Liver (tissue), 9 donors: ENCODE results near the gene MSMP. TPM values are rescaled to one million over a fixed set of nuclear protein-coding genes. Genes with fewer than 3 reads are reported as not detected.

ENCODE experiments used
- DNase-seq: peaks from one replicate; pipeline ENCODE4 v3.0.0-alpha.2; 2017; ENCODE audit warnings: low spot score
- H3K27ac ChIP-seq, 2 donors: one replicate each; pipeline ENCODE4 v1.7.0; 2013; ENCODE audit warnings: inconsistent platforms in 2 of 2, low read length in 2 of 2, control low read depth in 1 of 2, low read depth in 1 of 2, mild to moderate bottlenecking in 1 of 2
- H3K27me3 ChIP-seq, 4 donors: one replicate each; pipeline versions ENCODE4 v1.6.1 to v1.7.0; 2013; ENCODE audit warnings: low read length in 3 of 4, inconsistent platforms in 1 of 4, mild to moderate bottlenecking in 1 of 4, moderate library complexity in 1 of 4; ENCODE audit not compliant: control insufficient read depth in 4 of 4, insufficient read depth in 4 of 4
- H3K36me3 ChIP-seq, 4 donors: one replicate each; pipeline versions ENCODE4 v1.6.1 to v1.7.0; 2013; ENCODE audit warnings: low read length in 3 of 4, mild to moderate bottlenecking in 3 of 4, low read depth in 1 of 4, moderate library complexity in 1 of 4; ENCODE audit not compliant: control insufficient read depth in 4 of 4, insufficient read depth in 3 of 4
- H3K4me1 ChIP-seq, 4 donors: one replicate each; pipeline versions ENCODE4 v1.6.1 to v1.7.0; 2013; ENCODE audit warnings: low read length in 3 of 4, mild to moderate bottlenecking in 3 of 4, moderate library complexity in 1 of 4; ENCODE audit not compliant: control insufficient read depth in 4 of 4, insufficient read depth in 4 of 4
- H3K4me3 ChIP-seq, 3 donors: one replicate each; pipeline versions ENCODE4 v1.6.1 to v1.7.0; 2013; ENCODE audit warnings: low read length in 3 of 3, control low read depth in 1 of 3, low read depth in 1 of 3, mild to moderate bottlenecking in 1 of 3
- H3K9ac ChIP-seq, 2 donors: one replicate each; pipeline ENCODE4 v1.7.0; 2013; ENCODE audit warnings: low read length in 2 of 2, mild to moderate bottlenecking in 2 of 2, moderate library complexity in 2 of 2, control low read depth in 1 of 2, low read depth in 1 of 2
- H3K9me3 ChIP-seq, 4 donors: one replicate each; pipeline versions ENCODE4 v1.6.1 to v1.7.0; 2013; ENCODE audit warnings: low read length in 3 of 4; ENCODE audit not compliant: control insufficient read depth in 4 of 4
- CTCF ChIP-seq: fragments of 150-350 bp; IDR thresholded peaks from 2 replicates; pipeline ENCODE4 v1.5.1; 2017; ENCODE audit warnings: improper control_type of control experiment, low read depth, low read length; ENCODE audit not compliant: missing input control
- EGR1 ChIP-seq, 2 donors: IDR thresholded peaks; 2 replicates each; pipeline ENCODE4 v1.6.1; 2016 to 2018; ENCODE audit warnings: antibody characterized with exemption in 2 of 2, low read depth in 2 of 2
- GABPA ChIP-seq, 2 donors: IDR thresholded peaks in 1 of 2; conservative IDR thresholded peaks in 1 of 2; 2 replicates each; pipeline ENCODE4 v1.6.1; 2016; ENCODE audit warnings: antibody characterized with exemption in 2 of 2, mild to moderate bottlenecking in 1 of 2, moderate library complexity in 1 of 2
- HNF4A ChIP-seq, 2 donors: conservative IDR thresholded peaks; 2 replicates each; pipeline ENCODE4 v1.6.1; 2016; ENCODE audit warnings: antibody characterized with exemption in 2 of 2, mild to moderate bottlenecking in 2 of 2
- HNF4G ChIP-seq: IDR thresholded peaks from 2 replicates; pipeline ENCODE4 v1.6.1; 2016; ENCODE audit warnings: antibody characterized with exemption
- JUND ChIP-seq, 2 donors: IDR thresholded peaks; 2 replicates each; pipeline ENCODE4 v1.6.1; 2016; ENCODE audit warnings: antibody characterized with exemption in 2 of 2
- NR2F2 ChIP-seq: IDR thresholded peaks from 2 replicates; pipeline ENCODE4 v1.6.1; 2016; ENCODE audit warnings: antibody characterized with exemption
- RAD21 ChIP-seq, 2 donors: IDR thresholded peaks; 2 replicates each; pipeline ENCODE4 v1.6.1; 2016; ENCODE audit warnings: antibody characterized with exemption in 2 of 2, mild to moderate bottlenecking in 2 of 2
- SP1 ChIP-seq: IDR thresholded peaks from 2 replicates; pipeline ENCODE4 v1.6.1; 2018; ENCODE audit warnings: antibody characterized with exemption, mild to moderate bottlenecking
- TAF1 ChIP-seq: conservative IDR thresholded peaks from 2 replicates; pipeline ENCODE4 v1.6.1; 2016; ENCODE audit warnings: antibody characterized with exemption, mild to moderate bottlenecking
- YY1 ChIP-seq: IDR thresholded peaks from 2 replicates; pipeline ENCODE4 v1.6.1; 2016; ENCODE audit warnings: antibody characterized with exemption, mild to moderate bottlenecking
- WGBS: extraction: QIAGEN DNeasy Blood & Tissue Kit; methylation state at CpG from one replicate; pipeline ENCODE4 v1.1.7; 2013; 5-methylcytosine and 5-hydroxymethylcytosine counted together
- polyA plus RNA-seq, 2 donors: library from polyadenylated mRNA; stranded (reverse) in 1 of 2; unstranded in 1 of 2; fragments of 200-250 nt in 1 of 2; fragments of >200 nt in 1 of 2; fragmentation: Nextera tagmentation in 1 of 2; extraction: Ambion mirVana in 1 of 2; gene quantifications; one replicate each; pipeline versions ENCODE4 v1.2.1 to v1.2.3, GENCODE V29; 2013 to 2015
- total RNA-seq, 2 donors: library from RNA; depleted of rRNA; stranded (reverse); fragments of >200 nt; gene quantifications; one replicate each; pipeline ENCODE4 v1.2.3, GENCODE V29; 2014
- TF ChIP-seq, protein P1 (sequence below): IDR thresholded peaks from 2 replicates; pipeline ENCODE4 v1.6.1; 2016; ENCODE audit warnings: antibody characterized with exemption, mild to moderate bottlenecking
- TF ChIP-seq, protein P2 (sequence below): IDR thresholded peaks from 2 replicates; pipeline ENCODE4 v1.6.1; 2016; ENCODE audit warnings: antibody characterized with exemption
- donor health status: healthy.
- donor health status: healthy.
- donor health status: healthy.
- donor health status: healthy.
- donor health status: healthy.

Gene MSMP
- total and polyA plus RNA-seq, 4 donors = not detected

- H3K9me3 ChIP-seq = no peaks in the 10 kb centered on the region
- DNase-seq = peak; percentile 82
- TF ChIP-seq, protein P1, sequence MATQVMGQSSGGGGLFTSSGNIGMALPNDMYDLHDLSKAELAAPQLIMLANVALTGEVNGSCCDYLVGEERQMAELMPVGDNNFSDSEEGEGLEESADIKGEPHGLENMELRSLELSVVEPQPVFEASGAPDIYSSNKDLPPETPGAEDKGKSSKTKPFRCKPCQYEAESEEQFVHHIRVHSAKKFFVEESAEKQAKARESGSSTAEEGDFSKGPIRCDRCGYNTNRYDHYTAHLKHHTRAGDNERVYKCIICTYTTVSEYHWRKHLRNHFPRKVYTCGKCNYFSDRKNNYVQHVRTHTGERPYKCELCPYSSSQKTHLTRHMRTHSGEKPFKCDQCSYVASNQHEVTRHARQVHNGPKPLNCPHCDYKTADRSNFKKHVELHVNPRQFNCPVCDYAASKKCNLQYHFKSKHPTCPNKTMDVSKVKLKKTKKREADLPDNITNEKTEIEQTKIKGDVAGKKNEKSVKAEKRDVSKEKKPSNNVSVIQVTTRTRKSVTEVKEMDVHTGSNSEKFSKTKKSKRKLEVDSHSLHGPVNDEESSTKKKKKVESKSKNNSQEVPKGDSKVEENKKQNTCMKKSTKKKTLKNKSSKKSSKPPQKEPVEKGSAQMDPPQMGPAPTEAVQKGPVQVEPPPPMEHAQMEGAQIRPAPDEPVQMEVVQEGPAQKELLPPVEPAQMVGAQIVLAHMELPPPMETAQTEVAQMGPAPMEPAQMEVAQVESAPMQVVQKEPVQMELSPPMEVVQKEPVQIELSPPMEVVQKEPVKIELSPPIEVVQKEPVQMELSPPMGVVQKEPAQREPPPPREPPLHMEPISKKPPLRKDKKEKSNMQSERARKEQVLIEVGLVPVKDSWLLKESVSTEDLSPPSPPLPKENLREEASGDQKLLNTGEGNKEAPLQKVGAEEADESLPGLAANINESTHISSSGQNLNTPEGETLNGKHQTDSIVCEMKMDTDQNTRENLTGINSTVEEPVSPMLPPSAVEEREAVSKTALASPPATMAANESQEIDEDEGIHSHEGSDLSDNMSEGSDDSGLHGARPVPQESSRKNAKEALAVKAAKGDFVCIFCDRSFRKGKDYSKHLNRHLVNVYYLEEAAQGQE = peak; percentile 69
- TF ChIP-seq HNF4A (conservative IDR thresholded peaks at IDR 0.05) (peak; percentile 25 to 48), EGR1 (IDR thresholded peaks at IDR 0.05; ENCODE audit: low read depth in 2 of 2) (no peak), RAD21 (IDR thresholded peaks at IDR 0.05) (peak in 1 of 2 donors; percentile 1), HNF4G (no peak), GABPA (IDR thresholded peaks at IDR 0.05 in 1 of 2, conservative IDR thresholded peaks at IDR 0.05 in 1 of 2) (peak; percentile 72 to 90), JUND (IDR thresholded peaks at IDR 0.05) (no peak), YY1 (peak; percentile 4), CTCF (no peak), NR2F2 (peak; percentile 45), TAF1 (peak; percentile 47), SP1 (peak; percentile 36)
- TF ChIP-seq, protein P2, sequence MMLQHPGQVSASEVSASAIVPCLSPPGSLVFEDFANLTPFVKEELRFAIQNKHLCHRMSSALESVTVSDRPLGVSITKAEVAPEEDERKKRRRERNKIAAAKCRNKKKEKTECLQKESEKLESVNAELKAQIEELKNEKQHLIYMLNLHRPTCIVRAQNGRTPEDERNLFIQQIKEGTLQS = no peak
- H3K4me3 ChIP-seq = peak within 1 kb of the TSS; percentile 82 to 85 (median 84)
- H3K36me3 ChIP-seq = peaks cover 7 to 39% (median 35%) of the 10 kb centered on the region in 4 donors
- H3K27ac ChIP-seq = peak within 1 kb of the TSS; percentile 82 to 86
- H3K4me1 ChIP-seq = peaks cover 11 to 40% (median 34%) of the 10 kb centered on the region in 4 donors
- peak within 1 kb of the TSS; percentile 74 to 89 for H3K9ac ChIP-seq
- WGBS = under 1% methylated on average over 69 of the region's 69 CpGs
- no peaks in the 10 kb centered on the region for H3K27me3 ChIP-seq
Observed at GRCh38 chr9:35748858-35749514, 5.1 kb downstream of the MSMP start, which contains the start of the genes GBA2 and RGP1. Gene GBA2, minus strand, starts transcription at chr9:35749228. Its CDS starts 524 bp downstream, at chr9:35748704. Gene RGP1, plus strand, starts transcription at chr9:35749287. Its CDS starts 469 bp downstream, at chr9:35749756.

DNA sequence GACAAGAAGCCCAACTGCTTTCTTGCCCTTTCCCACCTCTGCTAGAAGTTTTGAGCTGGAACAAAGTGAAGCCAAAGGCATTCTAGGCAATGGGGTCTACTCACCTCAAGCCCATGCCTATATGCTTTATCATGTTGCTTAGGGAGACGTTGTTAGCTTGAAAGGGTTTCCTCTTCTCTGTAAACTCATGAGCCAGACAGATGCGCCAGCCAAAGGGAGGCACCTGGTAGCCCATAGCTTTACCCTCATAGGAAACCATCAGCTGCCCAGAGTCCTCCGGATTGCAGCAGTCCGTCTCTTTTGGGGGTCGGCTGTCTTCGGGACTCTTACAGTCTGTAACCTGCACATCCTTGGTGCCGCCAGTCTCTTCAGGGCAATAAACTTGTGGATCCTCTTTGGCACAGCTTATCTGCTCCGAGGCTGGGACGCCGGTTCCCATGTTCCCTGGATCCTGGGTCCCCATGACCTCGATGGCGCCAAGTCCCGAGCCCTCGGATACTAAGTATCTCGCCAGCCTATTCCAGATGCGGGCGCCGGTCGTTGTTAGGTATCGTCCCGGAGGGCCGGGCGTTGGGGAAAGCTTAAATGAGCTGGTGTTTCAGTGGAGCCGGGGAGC, 5.7 kb downstream of the MSMP start:
- no peak for TF ChIP-seq HNF4A (conservative IDR thresholded peaks at IDR 0.05)
- peak; percentile 29 for TF ChIP-seq YY1
- Histone ChIP-seq H3K9me3 (no peaks in the 10 kb centered on the region), H3K4me3 (peak overlapping the region; percentile 68 to 82 (median 77)), H3K36me3 (peaks cover 7 to 39% (median 36%) of the 10 kb centered on the region in 4 donors), H3K4me1 (peaks cover 11 to 40% (median 33%) of the 10 kb centered on the region in 4 donors), H3K27me3 (no peaks in the 10 kb centered on the region), H3K9ac (peak overlapping the region; percentile 73 to 89), H3K27ac (peak overlapping the region; percentile 82 to 86)
- under 1% methylated on average over 24 of the region's 24 CpGs for WGBS
- DNase-seq = no peak
